AG04449 (cell line): ENCODE data around the gene USP11.

Experiments used
- CTCF ChIA-PET: fragments of 350-600 bp; formaldehyde crosslinking; extraction: SDS; loops from one replicate; lab custom pipeline; 2021; ENCODE audit warnings: antibody characterized with exemption; lab: Yijun Ruan, JAX
- POLR2A ChIA-PET: fragments of 400-600, 350-600 bp; formaldehyde crosslinking; extraction: SDS; loops from one replicate; lab custom pipeline; 2020; ENCODE audit warnings: antibody characterized with exemption, inconsistent platforms; lab: Yijun Ruan, JAX
- DNase-seq: peaks from one replicate; pipeline ENCODE4 v3.0.0-alpha.2; 2010; ENCODE audit warnings: low read depth, low spot score
- H3K4me3 ChIP-seq: 2 replicates; pipeline ENCODE4 v1.5.1; 2011; ENCODE audit warnings: low read depth, mild to moderate bottlenecking, control low read depth, low read length
- CTCF ChIP-seq: IDR thresholded peaks from one replicate; pipeline ENCODE4 v1.5.1; 2011; ENCODE audit warnings: mild to moderate bottlenecking, moderate library complexity, low read length, control low read depth, inconsistent platforms; ENCODE audit not compliant: insufficient read depth; ENCODE audit errors: missing control alignments

Gene USP11

DNA sequence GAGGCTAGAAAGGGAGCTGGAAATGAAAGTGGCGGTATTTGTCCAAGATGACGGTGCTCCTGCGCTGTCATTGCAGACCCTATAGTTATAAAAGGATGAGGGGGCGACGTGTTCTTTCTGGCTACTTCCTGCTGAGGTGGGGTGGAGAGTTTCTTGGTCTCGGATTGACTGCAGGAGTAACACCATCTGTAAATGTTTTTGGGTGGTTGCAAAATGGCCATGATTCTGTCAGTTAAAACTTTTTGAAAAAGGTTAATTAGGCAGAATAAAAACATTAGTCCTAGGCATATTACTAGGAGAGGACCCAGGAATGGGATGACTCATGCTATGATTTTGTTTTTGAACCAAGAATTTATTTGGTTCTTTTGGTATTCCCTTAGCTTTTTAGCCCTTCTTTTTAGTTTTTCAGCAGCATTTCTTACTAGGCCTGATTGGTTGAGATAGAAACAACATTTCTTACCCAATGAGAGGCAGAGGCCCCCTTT, 53.1 kb downstream of the USP11 start:
- CTCF ChIA-PET = no interaction called here
- no peak for DNase-seq
- no peak for TF ChIP-seq CTCF
- POLR2A ChIA-PET = no interaction called here
- no peak overlapping the region for H3K4me3 ChIP-seq

GRCh38 chrX:47293106-47293505, 60.3 kb downstream of the USP11 start:
- no peak for TF ChIP-seq CTCF
- H3K4me3 ChIP-seq = no peak overlapping the region
- ChIA-PET POLR2A (no interaction called here), CTCF (no interaction called here)
- DNase-seq = no peak

DNA sequence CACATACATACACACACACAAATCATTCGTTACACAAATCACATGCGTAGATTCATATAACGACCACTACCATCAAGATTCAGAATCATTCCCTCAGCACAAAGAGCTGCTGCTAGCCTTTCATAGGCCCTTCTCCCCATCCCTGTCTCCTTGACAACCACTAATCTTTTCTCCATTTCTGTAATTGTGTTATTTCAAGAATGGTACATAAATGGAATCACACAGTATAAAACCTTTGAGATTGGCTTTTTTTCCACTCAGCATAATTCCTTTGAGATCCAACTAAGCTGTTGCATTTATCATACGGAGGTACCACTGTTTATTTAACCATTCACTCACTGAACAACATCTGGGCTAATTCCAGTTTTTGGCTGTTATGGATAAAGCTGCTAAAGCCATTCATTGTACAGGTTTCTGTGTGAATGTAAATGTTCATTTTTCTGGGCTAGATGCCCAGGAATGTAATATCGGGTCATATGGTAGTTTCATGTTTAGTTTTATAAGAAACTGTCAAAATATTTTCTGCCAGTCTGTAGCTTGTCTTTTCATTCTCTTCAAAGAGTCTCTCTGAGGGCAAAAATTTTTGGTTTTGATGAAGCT, 64.1 kb downstream of the USP11 start:
- POLR2A ChIA-PET = no interaction called here
- CTCF ChIA-PET = interaction anchor here (1.2 to 1.3 kb wide), 2 partner anchors 15 to 16 kb away, joined by 3 to 4 read pairs; no protein-coding TSS in a partner anchor
- TF ChIP-seq CTCF = no peak
- DNase-seq = no peak
- no peak overlapping the region for H3K4me3 ChIP-seq

- TF ChIP-seq CTCF = no peak
- POLR2A ChIA-PET = no interaction called here
- H3K4me3 ChIP-seq = no peak overlapping the region
- CTCF ChIA-PET = interaction anchor here (1.3 kb wide), 1 partner anchor 14 kb away, joined by 4 read pairs; no protein-coding TSS in a partner anchor
- DNase-seq = no peak
Measured at GRCh38 chrX:47297874-47298273, 65.1 kb downstream of the USP11 start.
